BJ (cell line): ENCODE measurements around the gene EPAS1. TPM values are rescaled to one million over a fixed set of nuclear protein-coding genes. Genes with fewer than 3 reads are reported as not detected.

Experiments
- CTCF ChIA-PET: fragments of 350-600 bp; formaldehyde crosslinking; extraction: SDS; loops from one replicate; lab custom pipeline; 2021; ENCODE audit warnings: antibody characterized with exemption, inconsistent platforms; lab: Yijun Ruan, JAX
- POLR2A ChIA-PET: fragments of 300-600 bp; sonication (Branson Sonifier 250); formaldehyde crosslinking; extraction: SDS; loops from one replicate; lab custom pipeline; 2021; ENCODE audit warnings: antibody characterized with exemption; lab: Charles Lee
- DNase-seq: peaks from one replicate; pipeline ENCODE4 v3.0.0-alpha.2; 2011; ENCODE audit warnings: low read depth
- H3K27me3 ChIP-seq: 2 replicates; pipeline ENCODE4 v1.6.0; 2011; ENCODE audit warnings: low read length; ENCODE audit not compliant: control insufficient read depth, insufficient read depth
- H3K36me3 ChIP-seq: 2 replicates; pipeline ENCODE4 v1.5.1; 2011; ENCODE audit warnings: low read length; ENCODE audit not compliant: control insufficient read depth, insufficient read depth
- H3K4me3 ChIP-seq: 2 replicates; pipeline ENCODE4 v1.5.1; 2011; ENCODE audit warnings: low read depth, mild to moderate bottlenecking, control low read depth, low read length
- polyA plus RNA-seq: library from polyadenylated mRNA; depleted of rRNA; stranded (reverse); fragments of >200 nt; gene quantifications from 2 replicates; pipeline ENCODE4 v1.2.3, GENCODE V29; 2011
- TF ChIP-seq, protein P1 (sequence below): IDR thresholded peaks from 2 replicates; pipeline ENCODE4 v1.5.1; 2011; ENCODE audit warnings: low read depth, mild to moderate bottlenecking, control low read depth, inconsistent platforms, low read length, moderate library complexity; ENCODE audit not compliant: insufficient read depth

EPAS1 gene
- polyA plus RNA-seq, 1 experiment: 531 TPM

DNA sequence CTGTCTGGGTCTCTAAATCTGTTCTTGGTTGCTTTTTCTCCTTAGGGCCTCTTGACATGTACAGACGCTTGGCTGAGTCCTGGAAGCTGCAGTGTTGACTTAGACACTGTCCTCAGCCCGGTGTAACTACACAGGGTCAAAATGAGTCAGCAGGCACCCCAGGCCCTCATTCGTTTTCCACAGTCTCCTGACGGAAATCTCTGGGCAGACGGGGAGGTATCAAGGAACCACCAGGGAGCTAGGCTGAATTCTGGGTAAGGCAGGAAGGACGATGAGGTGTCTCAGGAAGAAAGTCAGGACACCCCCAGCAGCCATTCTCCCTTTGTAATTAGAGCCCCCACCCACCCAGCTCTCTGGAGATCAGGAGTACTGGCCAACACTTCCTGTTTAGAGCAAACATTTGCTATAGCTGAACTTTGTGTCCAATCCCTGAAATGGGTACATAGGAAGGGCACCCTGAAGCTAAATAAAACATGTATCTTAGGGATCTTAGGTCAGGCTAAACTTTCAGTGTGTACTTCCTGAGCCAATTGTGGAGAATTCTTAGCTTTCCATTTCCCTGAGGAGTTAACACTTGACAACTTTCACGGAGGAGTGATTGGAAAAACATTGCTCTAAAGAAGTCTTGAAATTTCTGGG lies 23.9 kb upstream of the EPAS1 start:
- ChIA-PET CTCF (interaction anchor here (0.6 to 0.7 kb wide), 2 partner anchors 16 to 102 kb away, joined by 3 read pairs; no protein-coding TSS in a partner anchor), POLR2A (no interaction called here)
- H3K4me3 ChIP-seq: no peak overlapping the region
- DNase-seq: no peak
- TF ChIP-seq, protein P1, sequence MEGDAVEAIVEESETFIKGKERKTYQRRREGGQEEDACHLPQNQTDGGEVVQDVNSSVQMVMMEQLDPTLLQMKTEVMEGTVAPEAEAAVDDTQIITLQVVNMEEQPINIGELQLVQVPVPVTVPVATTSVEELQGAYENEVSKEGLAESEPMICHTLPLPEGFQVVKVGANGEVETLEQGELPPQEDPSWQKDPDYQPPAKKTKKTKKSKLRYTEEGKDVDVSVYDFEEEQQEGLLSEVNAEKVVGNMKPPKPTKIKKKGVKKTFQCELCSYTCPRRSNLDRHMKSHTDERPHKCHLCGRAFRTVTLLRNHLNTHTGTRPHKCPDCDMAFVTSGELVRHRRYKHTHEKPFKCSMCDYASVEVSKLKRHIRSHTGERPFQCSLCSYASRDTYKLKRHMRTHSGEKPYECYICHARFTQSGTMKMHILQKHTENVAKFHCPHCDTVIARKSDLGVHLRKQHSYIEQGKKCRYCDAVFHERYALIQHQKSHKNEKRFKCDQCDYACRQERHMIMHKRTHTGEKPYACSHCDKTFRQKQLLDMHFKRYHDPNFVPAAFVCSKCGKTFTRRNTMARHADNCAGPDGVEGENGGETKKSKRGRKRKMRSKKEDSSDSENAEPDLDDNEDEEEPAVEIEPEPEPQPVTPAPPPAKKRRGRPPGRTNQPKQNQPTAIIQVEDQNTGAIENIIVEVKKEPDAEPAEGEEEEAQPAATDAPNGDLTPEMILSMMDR: no peak
- no peaks in the 10 kb centered on the region for H3K27me3 ChIP-seq
- H3K36me3 ChIP-seq: no peaks in the 10 kb centered on the region

DNA sequence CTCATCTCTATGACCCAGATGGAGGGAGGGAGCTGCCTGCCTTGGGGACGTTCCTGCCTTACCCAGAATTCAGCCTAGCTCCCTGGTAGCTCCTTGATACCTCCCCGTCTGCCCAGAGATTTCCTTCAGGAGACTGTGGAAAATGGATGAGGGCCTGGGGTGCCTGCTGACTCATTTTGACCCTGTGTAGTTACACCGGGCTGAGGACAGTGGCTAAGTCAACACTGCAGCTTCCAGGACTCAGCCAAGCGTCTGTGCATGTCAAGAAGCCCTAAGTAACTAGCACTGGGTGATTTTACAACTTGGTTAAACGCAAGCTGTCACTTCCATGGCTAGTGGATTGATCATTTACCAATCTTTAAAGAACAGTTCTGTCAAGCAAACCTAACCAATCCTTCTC lies 23.3 kb upstream of the EPAS1 start:
- Histone ChIP-seq H3K27me3 (no peaks in the 10 kb centered on the region), H3K36me3 (no peaks in the 10 kb centered on the region), H3K4me3 (no peak overlapping the region)
- no peak for DNase-seq
- POLR2A ChIA-PET: no interaction called here
- CTCF ChIA-PET: interaction anchor here (0.7 kb wide), 1 partner anchor 15 kb away, joined by 3 read pairs; no protein-coding TSS in a partner anchor
- TF ChIP-seq, protein P1: no peak

DNA sequence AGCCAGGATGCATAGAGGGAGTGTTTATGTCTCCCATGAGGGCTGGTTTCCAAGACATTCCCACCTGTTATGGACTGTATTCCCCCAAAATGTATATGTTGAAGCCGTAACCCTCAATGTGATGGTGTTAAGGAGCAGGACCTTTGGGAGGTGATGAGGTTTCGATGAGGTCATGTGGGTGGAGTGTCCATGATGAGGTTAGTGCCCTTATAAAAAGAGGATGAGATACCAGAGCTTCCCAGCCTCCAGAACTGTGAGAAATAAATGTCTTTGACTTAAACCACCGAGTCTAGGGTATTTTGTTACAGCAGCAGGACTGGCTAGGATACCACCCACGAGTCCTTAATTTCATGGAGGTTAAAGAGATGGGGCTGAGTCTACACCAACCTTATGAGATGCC lies 22.6 kb upstream of the EPAS1 start:
- ChIA-PET POLR2A (no interaction called here), CTCF (no interaction called here)
- no peak overlapping the region for H3K4me3 ChIP-seq
- TF ChIP-seq, protein P1: no peak
- H3K36me3 ChIP-seq: no peaks in the 10 kb centered on the region
- DNase-seq: no peak
- no peaks in the 10 kb centered on the region for H3K27me3 ChIP-seq

DNA sequence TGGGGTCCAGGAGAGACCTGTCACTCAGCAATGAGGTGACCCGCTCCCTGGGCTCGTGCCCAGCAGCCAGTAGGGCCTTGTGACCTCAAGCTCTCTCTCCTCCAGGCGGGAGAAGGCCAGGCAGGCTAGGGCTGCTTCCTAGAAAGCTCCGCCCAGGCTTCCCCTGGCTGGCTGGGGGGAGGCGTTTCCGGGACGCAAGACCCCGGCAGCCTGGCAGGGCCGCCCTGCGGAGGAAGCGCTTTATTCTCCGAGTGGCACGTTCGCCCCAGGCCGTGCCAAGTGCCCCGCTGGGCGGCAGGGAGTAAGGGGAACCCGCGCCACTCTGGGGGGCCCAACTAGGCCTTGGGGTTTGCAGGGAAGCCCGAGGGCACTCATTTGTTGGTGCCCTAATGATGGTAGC lies 21.2 kb upstream of the EPAS1 start:
- no peak for DNase-seq
- Histone ChIP-seq H3K36me3 (no peaks in the 10 kb centered on the region), H3K4me3 (no peak overlapping the region), H3K27me3 (no peaks in the 10 kb centered on the region)
- ChIA-PET POLR2A (no interaction called here), CTCF (interaction anchor here (0.6 to 2.8 kb wide), 6 partner anchors 9 to 265 kb away, joined by 3 to 12 read pairs (median 4); no protein-coding TSS in a partner anchor)
- TF ChIP-seq, protein P1: no peak

DNA sequence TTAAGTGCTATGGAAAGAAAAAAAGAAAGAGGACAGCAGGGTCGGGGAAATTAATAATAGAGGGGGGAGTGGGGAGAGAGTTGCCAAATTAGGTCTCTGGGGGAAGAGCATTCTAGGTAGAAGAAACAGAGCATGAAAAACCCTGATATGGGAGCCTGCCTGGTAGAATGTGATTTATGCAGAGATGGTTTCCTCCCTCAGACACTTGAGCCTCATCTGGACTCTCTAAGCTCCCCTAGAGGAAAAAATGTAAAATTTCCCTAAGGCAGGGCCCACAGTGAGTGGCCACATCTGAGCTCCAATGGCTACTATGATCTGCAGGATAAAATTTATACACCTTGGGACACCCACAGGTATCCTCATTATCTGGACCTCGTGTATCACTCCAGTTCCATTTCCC lies 20.6 kb upstream of the EPAS1 start:
- H3K36me3 ChIP-seq: no peaks in the 10 kb centered on the region

More for the DNA sequence above, 20.6 kb upstream of the EPAS1 start:
- DNase-seq: no peak
- TF ChIP-seq, protein P1: peak; percentile 48
- ChIA-PET POLR2A (no interaction called here), CTCF (interaction anchor here (1.0 to 2.8 kb wide), 5 partner anchors 10 to 266 kb away, joined by 3 to 12 read pairs (median 4); no protein-coding TSS in a partner anchor)
- Histone ChIP-seq H3K27me3 (no peaks in the 10 kb centered on the region), H3K4me3 (no peak overlapping the region)
